Coronary artery (tissue), 2 donors: ENCODE measurements around the gene KCNS3.

Experiments
- DNase-seq: peaks from one replicate; pipeline ENCODE4 v3.0.0-alpha.2; 2017; ENCODE audit warnings: low spot score
- H3K27ac ChIP-seq, 2 donors: fragments of 200-600 bp; sonication (generic); one replicate each; pipeline ENCODE4 v1.5.1; 2016 to 2019
- H3K4me3 ChIP-seq: fragments of 200-600 bp; sonication (generic); 2 replicates; pipeline ENCODE4 v1.5.1; 2016; ENCODE audit warnings: mild to moderate bottlenecking, moderate library complexity
- TF ChIP-seq, protein P1 (sequence below): fragments of 200-600 bp; sonication (generic); IDR thresholded peaks from one replicate; pipeline ENCODE4 v1.5.1; 2019; ENCODE audit warnings: antibody characterized with exemption

The KCNS3 gene, protein sequence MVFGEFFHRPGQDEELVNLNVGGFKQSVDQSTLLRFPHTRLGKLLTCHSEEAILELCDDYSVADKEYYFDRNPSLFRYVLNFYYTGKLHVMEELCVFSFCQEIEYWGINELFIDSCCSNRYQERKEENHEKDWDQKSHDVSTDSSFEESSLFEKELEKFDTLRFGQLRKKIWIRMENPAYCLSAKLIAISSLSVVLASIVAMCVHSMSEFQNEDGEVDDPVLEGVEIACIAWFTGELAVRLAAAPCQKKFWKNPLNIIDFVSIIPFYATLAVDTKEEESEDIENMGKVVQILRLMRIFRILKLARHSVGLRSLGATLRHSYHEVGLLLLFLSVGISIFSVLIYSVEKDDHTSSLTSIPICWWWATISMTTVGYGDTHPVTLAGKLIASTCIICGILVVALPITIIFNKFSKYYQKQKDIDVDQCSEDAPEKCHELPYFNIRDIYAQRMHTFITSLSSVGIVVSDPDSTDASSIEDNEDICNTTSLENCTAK

DNA sequence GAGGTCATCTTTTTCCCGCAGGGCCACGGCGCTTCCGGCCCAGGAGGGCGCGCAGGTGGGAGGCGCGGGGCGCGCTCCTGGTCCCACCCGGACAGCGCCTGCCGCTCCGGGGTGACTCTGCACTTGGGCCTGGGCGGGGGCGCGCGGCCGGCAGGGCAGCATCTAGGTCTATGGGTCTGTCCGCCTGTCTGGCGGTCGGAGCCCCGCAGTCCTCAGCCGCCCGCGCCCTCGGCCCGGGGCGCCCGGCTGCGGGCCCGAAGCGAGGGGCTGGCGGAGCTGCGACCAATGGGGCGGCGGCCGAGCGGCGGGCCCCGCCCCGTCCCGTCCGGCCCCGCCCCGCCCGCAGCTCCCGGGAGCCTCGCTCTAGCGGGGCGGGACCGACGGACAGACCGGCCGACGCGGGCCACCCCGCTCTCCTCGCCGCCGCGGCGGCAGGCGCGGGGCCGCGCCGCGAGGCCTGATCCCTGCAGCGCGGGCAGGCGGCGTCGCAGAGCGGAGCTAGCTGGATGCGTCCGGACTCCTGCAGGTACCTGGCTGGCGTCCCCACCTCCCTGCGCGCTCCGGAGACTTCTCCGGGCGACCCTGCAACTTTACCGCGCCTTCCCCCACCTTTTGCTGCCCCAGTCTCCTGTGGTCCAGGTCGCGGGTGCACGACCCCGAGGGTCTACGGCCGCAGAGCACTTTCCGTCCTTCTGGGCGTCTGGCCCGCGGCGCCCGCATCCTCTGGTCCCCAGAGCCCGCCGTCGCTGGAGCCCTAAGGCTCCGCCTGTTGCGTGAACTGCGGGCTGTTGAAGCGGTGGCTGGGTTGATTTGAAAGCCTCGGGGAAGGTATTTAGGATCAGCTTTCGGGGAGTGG, at the start of gene KCNS3:
TSS of gene KCNS3 (plus strand) at position 387 of the 856 bp plus-strand sequence. CDS start 52,342 bp downstream, outside the sequence.
- TF ChIP-seq, protein P1, sequence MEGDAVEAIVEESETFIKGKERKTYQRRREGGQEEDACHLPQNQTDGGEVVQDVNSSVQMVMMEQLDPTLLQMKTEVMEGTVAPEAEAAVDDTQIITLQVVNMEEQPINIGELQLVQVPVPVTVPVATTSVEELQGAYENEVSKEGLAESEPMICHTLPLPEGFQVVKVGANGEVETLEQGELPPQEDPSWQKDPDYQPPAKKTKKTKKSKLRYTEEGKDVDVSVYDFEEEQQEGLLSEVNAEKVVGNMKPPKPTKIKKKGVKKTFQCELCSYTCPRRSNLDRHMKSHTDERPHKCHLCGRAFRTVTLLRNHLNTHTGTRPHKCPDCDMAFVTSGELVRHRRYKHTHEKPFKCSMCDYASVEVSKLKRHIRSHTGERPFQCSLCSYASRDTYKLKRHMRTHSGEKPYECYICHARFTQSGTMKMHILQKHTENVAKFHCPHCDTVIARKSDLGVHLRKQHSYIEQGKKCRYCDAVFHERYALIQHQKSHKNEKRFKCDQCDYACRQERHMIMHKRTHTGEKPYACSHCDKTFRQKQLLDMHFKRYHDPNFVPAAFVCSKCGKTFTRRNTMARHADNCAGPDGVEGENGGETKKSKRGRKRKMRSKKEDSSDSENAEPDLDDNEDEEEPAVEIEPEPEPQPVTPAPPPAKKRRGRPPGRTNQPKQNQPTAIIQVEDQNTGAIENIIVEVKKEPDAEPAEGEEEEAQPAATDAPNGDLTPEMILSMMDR, result no peak
- no peak for DNase-seq
- Histone ChIP-seq H3K4me3 (peak within 1 kb of the TSS; percentile 75), H3K27ac (peak within 1 kb of the TSS; percentile 68 to 78)

DNA sequence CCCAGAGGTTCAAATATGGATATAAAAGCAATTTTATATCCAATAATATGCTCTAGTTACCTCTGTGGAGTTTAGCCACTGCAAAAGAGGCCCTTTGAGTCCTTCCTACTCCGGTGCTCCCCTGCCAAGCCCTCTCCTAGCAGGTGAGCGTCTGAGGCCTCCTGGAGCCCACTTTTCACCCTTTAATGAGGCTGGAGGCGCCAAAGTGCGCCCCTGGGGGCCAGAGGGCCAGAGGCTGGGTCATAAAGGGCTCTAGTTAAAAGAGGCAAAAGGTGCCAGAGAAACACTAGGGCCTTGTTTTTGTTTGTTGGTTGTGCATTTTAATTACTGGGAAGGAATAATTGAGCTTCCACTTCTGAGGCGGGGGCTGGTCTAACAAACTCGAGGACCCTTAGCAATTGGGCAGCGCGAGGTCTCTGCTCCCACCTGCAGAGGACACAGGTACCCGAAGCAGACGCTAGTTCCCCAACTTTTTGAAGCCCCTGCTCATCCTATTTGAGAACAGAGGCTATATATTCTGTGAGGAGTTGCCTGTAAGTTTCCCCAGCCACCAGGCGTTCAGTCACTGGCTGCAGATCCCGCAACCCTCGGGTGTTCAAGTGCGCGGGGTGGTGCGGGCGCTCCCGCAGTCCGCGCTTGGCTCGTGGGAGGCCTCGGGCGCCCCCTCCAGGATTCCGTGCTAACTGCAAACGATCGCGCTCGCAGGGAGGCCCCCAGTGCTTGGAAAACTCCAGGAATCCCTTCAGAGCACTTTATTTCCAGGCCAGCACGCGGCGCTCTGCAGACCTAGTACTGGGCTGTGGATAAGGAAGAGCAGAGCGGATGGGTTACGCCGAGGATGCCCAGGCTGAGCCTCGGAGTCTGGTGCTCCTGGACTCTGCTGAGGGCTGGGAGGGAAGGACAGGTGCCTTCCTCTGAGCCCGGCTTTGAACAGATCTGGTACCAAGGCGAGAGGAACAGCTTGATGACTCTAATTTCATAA, 48.1 kb upstream of the KCNS3 start:
- DNase-seq, result no peak
- TF ChIP-seq, protein P1, result peak; percentile 77
- peak overlapping the region; percentile 53 for H3K4me3 ChIP-seq
- H3K27ac ChIP-seq, result no peak overlapping the region

DNA sequence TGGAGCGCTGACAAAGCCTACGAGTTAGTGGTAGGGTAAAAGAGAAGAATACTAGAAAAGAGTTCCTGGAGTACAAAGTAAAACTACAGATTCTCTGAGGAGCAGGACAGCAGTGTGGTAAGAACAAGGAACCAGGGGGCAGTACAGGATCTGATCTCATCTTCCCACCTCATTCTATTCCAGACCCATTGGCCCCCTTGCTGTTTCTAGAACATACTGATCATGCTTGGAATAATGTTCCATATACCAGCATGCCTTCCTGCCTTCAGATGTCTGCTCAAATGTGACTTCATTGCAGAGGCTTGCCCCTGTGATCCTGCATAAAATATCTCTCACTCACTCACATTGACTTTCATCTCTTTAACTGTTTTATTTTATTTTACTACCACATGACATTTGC, 43.0 kb upstream of the KCNS3 start:
- Histone ChIP-seq H3K4me3 (no peak overlapping the region), H3K27ac (no peak overlapping the region)
- DNase-seq, result no peak

DNA sequence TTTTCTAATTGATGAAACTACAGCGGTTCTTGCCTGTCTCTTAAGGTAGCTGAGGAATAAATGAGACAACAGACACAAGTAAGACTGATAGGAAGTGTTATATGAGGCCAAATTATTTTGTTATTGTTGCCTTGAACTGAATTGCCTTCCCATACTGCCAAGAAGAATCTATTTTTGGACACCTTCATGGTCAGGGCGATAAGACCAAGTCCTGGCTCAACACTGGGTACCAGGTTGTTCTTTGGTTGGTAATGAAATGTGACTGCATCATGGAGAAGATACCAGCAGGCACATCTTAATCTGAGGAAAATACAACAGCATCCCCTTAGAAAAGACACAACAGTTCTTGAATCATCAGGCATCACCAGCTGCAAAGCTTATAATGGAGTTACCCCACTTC, 38.5 kb upstream of the KCNS3 start:
- TF ChIP-seq, protein P1, result no peak
- DNase-seq, result no peak
- H3K4me3 ChIP-seq, result no peak overlapping the region
- no peak overlapping the region for H3K27ac ChIP-seq

More for the DNA sequence above, 43.0 kb upstream of the KCNS3 start:
- TF ChIP-seq, protein P1, result no peak

DNA sequence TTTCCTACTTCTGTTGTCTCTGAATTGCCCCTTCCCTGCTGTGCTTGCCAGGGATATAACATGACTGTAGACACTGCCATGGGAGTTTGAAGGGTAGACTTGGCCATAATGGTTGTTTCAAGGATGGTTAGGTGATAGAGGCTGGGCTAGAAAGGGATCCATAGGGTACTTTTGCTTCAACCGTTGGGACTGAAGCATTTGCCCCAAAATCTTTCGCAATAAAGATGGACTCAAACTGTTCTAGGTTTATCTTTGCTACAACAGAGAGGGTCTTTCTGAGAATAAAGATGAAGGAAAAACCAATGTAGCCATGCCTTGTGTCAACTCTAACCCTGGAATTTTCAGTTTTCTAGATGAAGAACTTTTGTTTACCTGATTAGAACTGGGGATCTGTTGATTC, 35.0 kb upstream of the KCNS3 start:
- TF ChIP-seq, protein P1, result no peak
- H3K27ac ChIP-seq, result no peak overlapping the region
- no peak overlapping the region for H3K4me3 ChIP-seq
- DNase-seq, result no peak

DNA sequence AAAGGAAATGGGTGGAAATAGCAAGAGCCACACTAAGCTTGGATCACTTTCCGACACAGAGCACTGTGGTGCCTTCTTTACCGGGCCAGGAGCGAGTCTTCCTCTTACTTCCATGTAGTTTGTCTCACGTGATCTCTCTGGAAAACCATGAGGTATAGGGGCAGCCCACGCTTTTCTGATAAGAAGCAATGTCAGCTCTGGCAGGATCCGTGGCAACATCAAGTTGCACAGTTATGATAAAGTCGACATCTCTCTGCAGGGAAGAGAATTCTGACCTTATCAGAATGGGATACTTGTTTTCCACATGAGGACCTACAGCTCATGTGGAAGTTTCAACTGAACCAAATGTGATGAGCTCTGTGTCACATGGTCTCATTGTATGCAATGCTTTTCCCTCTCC, 32.7 kb upstream of the KCNS3 start:
- no peak for DNase-seq
- Histone ChIP-seq H3K27ac (no peak overlapping the region), H3K4me3 (no peak overlapping the region)
- TF ChIP-seq, protein P1, result no peak
